GM23338 (cell line): ENCODE results near the gene ZXDC. TPM values are rescaled to one million over a fixed set of nuclear protein-coding genes. Genes with fewer than 3 reads are reported as not detected.

Experiments
- ATAC-seq: fragments of 200-7000 bp; cut with Tn5 transposase; 3 replicates; pipeline ENCODE4 v1.9.1; 2020
- DNase-seq: peaks from one replicate; pipeline ENCODE4 v3.0.0-alpha.2; 2015; ENCODE audit warnings: low spot score
- H2AFZ ChIP-seq: fragments of 200-600 bp; sonication (generic); 2 replicates; pipeline ENCODE4 v1.8.0; 2016; ENCODE audit warnings: antibody characterized with exemption, mild to moderate bottlenecking, moderate library complexity
- H3F3A ChIP-seq: fragments of 200-600 bp; sonication (generic); replicated peaks from 2 replicates; pipeline ENCODE4 v1.8.0; 2017; ENCODE audit warnings: antibody characterized with exemption, mixed run types, low read depth
- H3K27ac ChIP-seq: fragments of 200-600 bp; sonication (generic); 2 replicates; pipeline ENCODE4 v1.6.1; 2016; ENCODE audit warnings: low read depth
- H3K27me3 ChIP-seq: fragments of 200-600 bp; sonication (generic); 2 replicates; pipeline ENCODE4 v1.8.0; 2016; ENCODE audit warnings: mild to moderate bottlenecking, mixed run types, moderate library complexity; ENCODE audit not compliant: insufficient read depth
- H3K36me3 ChIP-seq: fragments of 200-600 bp; sonication (generic); 2 replicates; pipeline ENCODE4 v1.8.0; 2016; ENCODE audit warnings: mild to moderate bottlenecking; ENCODE audit not compliant: insufficient read depth
- H3K4me1 ChIP-seq: fragments of 200-600 bp; sonication (generic); 2 replicates; pipeline ENCODE4 v1.8.0; 2016; ENCODE audit warnings: mild to moderate bottlenecking, moderate library complexity; ENCODE audit not compliant: insufficient read depth
- H3K4me2 ChIP-seq: fragments of 200-600 bp; sonication (generic); 2 replicates; pipeline ENCODE4 v1.7.1; 2017; ENCODE audit warnings: mixed run types
- H3K4me3 ChIP-seq: fragments of 200-600 bp; sonication (generic); 2 replicates; pipeline ENCODE4 v1.6.1; 2016; ENCODE audit warnings: mixed run types
- H3K79me2 ChIP-seq: fragments of 200-600 bp; sonication (generic); replicated peaks from 2 replicates; pipeline ENCODE4 v1.8.0; 2017; ENCODE audit warnings: mild to moderate bottlenecking; ENCODE audit not compliant: insufficient read depth
- H3K9me2 ChIP-seq: fragments of 200-600 bp; sonication (generic); 2 replicates; pipeline ENCODE4 v1.8.0; 2017; ENCODE audit not compliant: insufficient read depth
- H4K20me1 ChIP-seq: fragments of 200-600 bp; sonication (generic); replicated peaks from 2 replicates; pipeline ENCODE4 v1.8.0; 2017; ENCODE audit warnings: mild to moderate bottlenecking; ENCODE audit not compliant: insufficient read depth
- H3K27ac Mint-ChIP-seq: 2 replicates; pipeline ENCODE4 v1.8.0; 2020; ENCODE audit warnings: inconsistent platforms, mild to moderate bottlenecking, moderate library complexity, mixed read lengths
- H3K27me3 Mint-ChIP-seq: 3 replicates; pipeline ENCODE4 v1.8.0; 2022; ENCODE audit warnings: low read depth, mild to moderate bottlenecking, moderate library complexity, mixed read lengths, inconsistent platforms; ENCODE audit not compliant: insufficient read depth, poor library complexity
- H3K36me3 Mint-ChIP-seq: 3 replicates; pipeline ENCODE4 v1.8.0; 2021; ENCODE audit warnings: low read depth, mild to moderate bottlenecking, inconsistent platforms, moderate library complexity, mixed read lengths
- H3K4me1 Mint-ChIP-seq: 3 replicates; pipeline ENCODE4 v1.8.0; 2020; ENCODE audit warnings: mild to moderate bottlenecking, inconsistent platforms, mixed read lengths
- H3K4me3 Mint-ChIP-seq: 3 replicates; pipeline ENCODE4 v1.8.0; 2021; ENCODE audit warnings: moderate library complexity, mild to moderate bottlenecking, inconsistent platforms, mixed read lengths
- H3K9me3 Mint-ChIP-seq: 3 replicates; pipeline ENCODE4 v1.8.0; 2020; ENCODE audit warnings: moderate library complexity, mild to moderate bottlenecking, inconsistent platforms, mixed read lengths
- EZH2phosphoT487 ChIP-seq: fragments of 200-600 bp; sonication (generic); IDR thresholded peaks from one replicate; pipeline ENCODE4 v1.8.1; 2018; ENCODE audit warnings: antibody characterized with exemption; ENCODE audit not compliant: unreplicated experiment
- NANOG ChIP-seq: IDR thresholded peaks from 2 replicates; pipeline ENCODE4 v1.6.1; 2016; ENCODE audit warnings: antibody characterized with exemption, borderline replicate concordance
- STAT1 ChIP-seq: IDR thresholded peaks from one replicate; pipeline ENCODE4 v1.6.1; 2016; ENCODE audit warnings: antibody characterized with exemption; ENCODE audit not compliant: unreplicated experiment
- ZNF114 ChIP-seq: fragments of 250-450 bp; sonication (Bioruptor Pico); IDR thresholded peaks from 2 replicates; pipeline ENCODE4 v1.5.0; 2020; ENCODE audit warnings: mild to moderate bottlenecking, moderate library complexity
- polyA plus RNA-seq: library from polyadenylated mRNA; unstranded; fragments of >200 nt; fragmentation: Nextera tagmentation; extraction: Ambion mirVana; gene quantifications from 2 replicates; pipeline ENCODE4 v1.2.1, GENCODE V29; 2016
- total RNA-seq: library from RNA; depleted of rRNA; stranded (reverse); fragments of >200 nt; shearing (Covaris generic); gene quantifications from 2 replicates; pipeline ENCODE4 v1.2.3, GENCODE V29; 2014
- TF ChIP-seq, protein P1 (sequence below): fragments of 250-450 bp; sonication (Bioruptor Pico); IDR thresholded peaks from 2 replicates; pipeline ENCODE4 v1.5.0; 2020; ENCODE audit warnings: mild to moderate bottlenecking, moderate library complexity
- TF ChIP-seq, protein P2 (sequence below): IDR thresholded peaks from 2 replicates; pipeline ENCODE4 v1.6.1; 2016; ENCODE audit warnings: antibody characterized with exemption

The ZXDC gene
- total and polyA plus RNA-seq, 2 experiments from 2014 or later, result 5.7 to 45.1 TPM

DNA sequence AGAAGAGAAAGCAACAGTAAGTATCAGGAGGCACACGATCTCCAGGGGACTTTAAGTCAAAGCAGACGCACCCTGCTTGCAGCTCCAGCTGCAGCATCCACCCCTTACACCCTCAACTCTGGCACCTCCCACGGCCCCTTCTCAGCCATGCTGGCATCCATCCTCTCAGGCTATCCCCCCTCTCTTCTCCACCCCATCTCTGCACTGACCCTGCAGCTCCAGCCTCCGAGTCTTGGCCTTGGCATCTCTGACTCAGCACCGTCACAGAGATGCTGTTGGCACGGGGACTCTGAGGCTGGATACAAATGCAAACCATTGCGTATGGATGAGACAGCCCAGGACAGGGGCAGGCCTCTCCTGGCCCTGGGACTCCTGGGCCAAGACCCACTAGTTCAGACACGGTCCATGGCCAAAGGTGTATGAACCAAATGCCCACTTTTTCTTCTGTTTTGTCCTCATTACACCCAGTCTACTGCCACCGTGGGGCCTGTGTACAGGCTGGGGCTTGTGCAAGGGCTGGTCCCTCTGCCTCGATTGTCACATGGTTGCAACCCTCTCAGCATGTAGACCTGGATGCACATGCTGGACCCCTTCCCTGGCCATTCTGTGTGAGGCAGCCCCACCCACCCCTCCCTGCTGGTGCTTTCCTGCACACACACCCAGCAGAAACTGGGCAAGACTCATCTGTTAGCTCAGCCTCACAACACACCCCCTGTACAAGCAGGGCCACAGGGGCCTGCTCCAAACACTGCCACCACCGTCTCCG is 18.7 kb upstream of the ZXDC start (continued):
- TF ChIP-seq, protein P1, sequence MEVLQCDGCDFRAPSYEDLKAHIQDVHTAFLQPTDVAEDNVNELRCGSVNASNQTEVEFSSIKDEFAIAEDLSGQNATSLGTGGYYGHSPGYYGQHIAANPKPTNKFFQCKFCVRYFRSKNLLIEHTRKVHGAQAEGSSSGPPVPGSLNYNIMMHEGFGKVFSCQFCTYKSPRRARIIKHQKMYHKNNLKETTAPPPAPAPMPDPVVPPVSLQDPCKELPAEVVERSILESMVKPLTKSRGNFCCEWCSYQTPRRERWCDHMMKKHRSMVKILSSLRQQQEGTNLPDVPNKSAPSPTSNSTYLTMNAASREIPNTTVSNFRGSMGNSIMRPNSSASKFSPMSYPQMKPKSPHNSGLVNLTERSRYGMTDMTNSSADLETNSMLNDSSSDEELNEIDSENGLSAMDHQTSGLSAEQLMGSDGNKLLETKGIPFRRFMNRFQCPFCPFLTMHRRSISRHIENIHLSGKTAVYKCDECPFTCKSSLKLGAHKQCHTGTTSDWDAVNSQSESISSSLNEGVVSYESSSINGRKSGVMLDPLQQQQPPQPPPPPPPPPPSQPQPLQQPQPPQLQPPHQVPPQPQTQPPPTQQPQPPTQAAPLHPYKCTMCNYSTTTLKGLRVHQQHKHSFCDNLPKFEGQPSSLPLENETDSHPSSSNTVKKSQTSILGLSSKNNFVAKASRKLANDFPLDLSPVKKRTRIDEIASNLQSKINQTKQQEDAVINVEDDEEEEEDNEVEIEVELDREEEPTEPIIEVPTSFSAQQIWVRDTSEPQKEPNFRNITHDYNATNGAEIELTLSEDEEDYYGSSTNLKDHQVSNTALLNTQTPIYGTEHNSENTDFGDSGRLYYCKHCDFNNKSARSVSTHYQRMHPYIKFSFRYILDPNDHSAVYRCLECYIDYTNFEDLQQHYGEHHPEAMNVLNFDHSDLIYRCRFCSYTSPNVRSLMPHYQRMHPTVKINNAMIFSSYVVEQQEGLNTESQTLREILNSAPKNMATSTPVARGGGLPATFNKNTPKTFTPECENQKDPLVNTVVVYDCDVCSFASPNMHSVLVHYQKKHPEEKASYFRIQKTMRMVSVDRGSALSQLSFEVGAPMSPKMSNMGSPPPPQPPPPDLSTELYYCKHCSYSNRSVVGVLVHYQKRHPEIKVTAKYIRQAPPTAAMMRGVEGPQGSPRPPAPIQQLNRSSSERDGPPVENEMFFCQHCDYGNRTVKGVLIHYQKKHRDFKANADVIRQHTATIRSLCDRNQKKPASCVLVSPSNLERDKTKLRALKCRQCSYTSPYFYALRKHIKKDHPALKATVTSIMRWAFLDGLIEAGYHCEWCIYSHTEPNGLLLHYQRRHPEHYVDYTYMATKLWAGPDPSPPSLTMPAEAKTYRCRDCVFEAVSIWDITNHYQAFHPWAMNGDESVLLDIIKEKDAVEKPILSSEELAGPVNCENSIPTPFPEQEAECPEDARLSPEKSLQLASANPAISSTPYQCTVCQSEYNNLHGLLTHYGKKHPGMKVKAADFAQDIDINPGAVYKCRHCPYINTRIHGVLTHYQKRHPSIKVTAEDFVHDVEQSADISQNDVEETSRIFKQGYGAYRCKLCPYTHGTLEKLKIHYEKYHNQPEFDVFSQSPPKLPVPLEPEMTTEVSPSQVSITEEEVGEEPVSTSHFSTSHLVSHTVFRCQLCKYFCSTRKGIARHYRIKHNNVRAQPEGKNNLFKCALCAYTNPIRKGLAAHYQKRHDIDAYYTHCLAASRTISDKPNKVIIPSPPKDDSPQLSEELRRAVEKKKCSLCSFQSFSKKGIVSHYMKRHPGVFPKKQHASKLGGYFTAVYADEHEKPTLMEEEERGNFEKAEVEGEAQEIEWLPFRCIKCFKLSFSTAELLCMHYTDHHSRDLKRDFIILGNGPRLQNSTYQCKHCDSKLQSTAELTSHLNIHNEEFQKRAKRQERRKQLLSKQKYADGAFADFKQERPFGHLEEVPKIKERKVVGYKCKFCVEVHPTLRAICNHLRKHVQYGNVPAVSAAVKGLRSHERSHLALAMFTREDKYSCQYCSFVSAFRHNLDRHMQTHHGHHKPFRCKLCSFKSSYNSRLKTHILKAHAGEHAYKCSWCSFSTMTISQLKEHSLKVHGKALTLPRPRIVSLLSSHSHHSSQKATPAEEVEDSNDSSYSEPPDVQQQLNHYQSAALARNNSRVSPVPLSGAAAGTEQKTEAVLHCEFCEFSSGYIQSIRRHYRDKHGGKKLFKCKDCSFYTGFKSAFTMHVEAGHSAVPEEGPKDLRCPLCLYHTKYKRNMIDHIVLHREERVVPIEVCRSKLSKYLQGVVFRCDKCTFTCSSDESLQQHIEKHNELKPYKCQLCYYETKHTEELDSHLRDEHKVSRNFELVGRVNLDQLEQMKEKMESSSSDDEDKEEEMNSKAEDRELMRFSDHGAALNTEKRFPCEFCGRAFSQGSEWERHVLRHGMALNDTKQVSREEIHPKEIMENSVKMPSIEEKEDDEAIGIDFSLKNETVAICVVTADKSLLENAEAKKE (CRISPR knock-in tag), result no peak

- no peaks in the 10 kb centered on the region for H3K27me3 ChIP-seq
- no peaks in the 10 kb centered on the region for H4K20me1 ChIP-seq
- H3K9me2 ChIP-seq, result no peaks in the 10 kb centered on the region
- no peak for TF ChIP-seq EZH2phosphoT487
- no peak for TF ChIP-seq NANOG
- TF ChIP-seq, protein P2, sequence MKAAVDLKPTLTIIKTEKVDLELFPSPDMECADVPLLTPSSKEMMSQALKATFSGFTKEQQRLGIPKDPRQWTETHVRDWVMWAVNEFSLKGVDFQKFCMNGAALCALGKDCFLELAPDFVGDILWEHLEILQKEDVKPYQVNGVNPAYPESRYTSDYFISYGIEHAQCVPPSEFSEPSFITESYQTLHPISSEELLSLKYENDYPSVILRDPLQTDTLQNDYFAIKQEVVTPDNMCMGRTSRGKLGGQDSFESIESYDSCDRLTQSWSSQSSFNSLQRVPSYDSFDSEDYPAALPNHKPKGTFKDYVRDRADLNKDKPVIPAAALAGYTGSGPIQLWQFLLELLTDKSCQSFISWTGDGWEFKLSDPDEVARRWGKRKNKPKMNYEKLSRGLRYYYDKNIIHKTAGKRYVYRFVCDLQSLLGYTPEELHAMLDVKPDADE, result no peak
- TF ChIP-seq, protein P1 (CRISPR knock-in tag), result no peak
- no peak for TF ChIP-seq ZNF114
- TF ChIP-seq STAT1, result no peak
- no peak for DNase-seq
- no peaks in the 10 kb centered on the region for H3K36me3 ChIP-seq
- no peaks in the 10 kb centered on the region for H3F3A ChIP-seq
- no peak overlapping the region for H3K4me3 ChIP-seq
- H3K9me3 Mint-ChIP-seq, result no peaks in the 10 kb centered on the region
- H3K4me3 Mint-ChIP-seq, result no peak overlapping the region
- no peak overlapping the region for H2AFZ ChIP-seq
- no peak overlapping the region for H3K27ac ChIP-seq
- H3K4me2 ChIP-seq, result no peak overlapping the region
- H3K36me3 Mint-ChIP-seq, result no peaks in the 10 kb centered on the region
- H3K27me3 Mint-ChIP-seq, result peaks cover 15% of the 10 kb centered on the region
- no peak for ATAC-seq
- no peak overlapping the region for H3K27ac Mint-ChIP-seq
- H3K4me1 Mint-ChIP-seq, result peaks cover 16% of the 10 kb centered on the region
- no peaks in the 10 kb centered on the region for H3K79me2 ChIP-seq
- 0 out of 2 replicates have a peak, but pooled peaks cover under 1% of the 10 kb centered on the region for H3K4me1 ChIP-seq
Observed at GRCh38 chr3:126493739-126494138, 18.0 kb upstream of the ZXDC start.
